ENCODE data around the gene ESPN.

GRCh38 chr1:6450005-6450450 is 25.5 kb downstream of the ESPN start:
- TF ChIP-seq CTCF (IDR thresholded peaks at IDR 0.05) (no peak), ZFX (IDR thresholded peaks at IDR 0.05; ENCODE audit: borderline replicate concordance) (no peak)

Data from 22Rv1 (cell line).